HS-27A (cell line): ENCODE measurements around the gene SELENOO.

Experiments used
- DNase-seq: peaks from one replicate; pipeline ENCODE4 v3.0.0-alpha.2; 2012; ENCODE audit warnings: low read depth, missing footprints

Gene SELENOO

GRCh38 chr22:50255099-50255498, 54.3 kb downstream of the SELENOO start:
- DNase-seq, result no peak

GRCh38 chr22:50255607-50256006, 54.8 kb downstream of the SELENOO start:
- DNase-seq, result no peak

- no peak for DNase-seq
Measured at GRCh38 chr22:50256258-50256862, 55.5 kb downstream of the SELENOO start.

GRCh38 chr22:50257041-50257440, 56.2 kb downstream of the SELENOO start:
- DNase-seq, result no peak

GRCh38 chr22:50257451-50258360, 56.9 kb downstream of the SELENOO start:
- DNase-seq, result no peak

GRCh38 chr22:50258361-50259292, 57.8 kb downstream of the SELENOO start:
- no peak for DNase-seq

GRCh38 chr22:50259302-50259701, 58.5 kb downstream of the SELENOO start:
- DNase-seq, result no peak

GRCh38 chr22:50260434-50260800, 59.6 kb downstream of the SELENOO start:
- no peak for DNase-seq

GRCh38 chr22:50260801-50261614, 60.2 kb downstream of the SELENOO start:
- DNase-seq, result no peak

- no peak for DNase-seq
Measured at GRCh38 chr22:50261615-50262459, 61.0 kb downstream of the SELENOO start, which contains the start of gene MAPK12. MAPK12 (minus strand) TSS chr22:50261683; CDS start chr22:50261509, 174 bp downstream.

GRCh38 chr22:50262460-50262911, 61.7 kb downstream of the SELENOO start:
- no peak for DNase-seq

- no peak for DNase-seq
Measured at GRCh38 chr22:50262973-50263617, 62.3 kb downstream of the SELENOO start.

GRCh38 chr22:50264104-50264745, 63.4 kb downstream of the SELENOO start:
- DNase-seq, result no peak

GRCh38 chr22:50264946-50265669, 64.3 kb downstream of the SELENOO start:
- DNase-seq, result no peak

- no peak for DNase-seq
Measured at GRCh38 chr22:50266994-50267393, 66.2 kb downstream of the SELENOO start.
